Skin epidermis (tissue), 12 donors: ENCODE data around the gene MAP7.
"Not testable (repeated sequence)": the region's sequence is repeated elsewhere in the genome, so short reads cannot be mapped to it uniquely, and the experiment has no call there.

Experiments
- H3K27ac ChIP-seq, 21 experiments: fragments of 200-600 bp; sonication (generic) in 11 of 21; one replicate each; pipeline ENCODE4 v1.5.0; 2020; ENCODE audit warnings: mild to moderate bottlenecking in 3 of 21, inconsistent platforms in 2 of 21, moderate library complexity in 2 of 21
- H3K4me3 ChIP-seq, 7 experiments: fragments of 200-600 bp; sonication (generic) in 2 of 7; one replicate each; pipeline ENCODE4 v1.5.0; 2020; ENCODE audit warnings: inconsistent platforms in 2 of 7, mild to moderate bottlenecking in 2 of 7, moderate library complexity in 1 of 7

Gene MAP7

DNA sequence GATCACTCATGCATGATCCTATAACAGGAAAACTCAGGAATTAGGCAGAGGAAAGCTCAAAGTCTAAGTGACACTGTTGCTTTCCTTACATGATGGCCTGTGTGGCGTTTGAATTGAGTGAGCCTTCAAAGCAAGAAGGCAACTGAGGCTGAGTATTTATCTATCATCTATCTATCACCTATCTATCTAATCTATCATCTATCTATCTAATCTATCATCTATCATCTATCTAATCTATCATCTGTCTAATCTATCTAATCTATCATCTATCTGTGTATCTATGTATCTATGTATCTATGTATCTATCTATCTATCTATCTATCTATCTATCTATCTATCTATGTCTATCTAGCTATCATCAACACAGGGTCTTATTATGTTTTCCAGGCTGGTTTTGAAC is 218.8 kb downstream of the MAP7 start:
- H3K4me3 ChIP-seq, result no peak overlapping the region

DNA sequence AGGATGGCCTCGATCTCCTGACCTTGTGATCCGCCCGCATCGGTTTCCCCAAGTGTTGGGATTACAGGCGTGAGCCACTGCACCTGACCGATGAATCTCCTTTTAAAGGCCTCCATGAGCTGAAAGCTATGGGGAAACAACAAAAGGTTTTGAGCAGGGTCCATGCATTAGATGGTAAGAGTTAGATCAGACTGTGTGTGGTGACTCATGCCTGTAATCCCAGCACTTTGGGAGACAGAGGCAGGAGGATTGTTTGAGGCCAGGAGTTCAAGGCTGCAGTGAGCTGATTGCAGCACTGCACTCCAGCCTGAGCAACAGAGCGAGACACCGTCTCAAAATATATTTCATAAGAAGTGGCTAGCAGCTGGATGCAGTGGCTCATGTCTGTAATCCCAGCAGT is 219.6 kb downstream of the MAP7 start:
- H3K4me3 ChIP-seq, result no peak overlapping the region
- no peak overlapping the region for H3K27ac ChIP-seq

More for the DNA sequence above, 218.8 kb downstream of the MAP7 start:
- no peak overlapping the region for H3K27ac ChIP-seq

DNA sequence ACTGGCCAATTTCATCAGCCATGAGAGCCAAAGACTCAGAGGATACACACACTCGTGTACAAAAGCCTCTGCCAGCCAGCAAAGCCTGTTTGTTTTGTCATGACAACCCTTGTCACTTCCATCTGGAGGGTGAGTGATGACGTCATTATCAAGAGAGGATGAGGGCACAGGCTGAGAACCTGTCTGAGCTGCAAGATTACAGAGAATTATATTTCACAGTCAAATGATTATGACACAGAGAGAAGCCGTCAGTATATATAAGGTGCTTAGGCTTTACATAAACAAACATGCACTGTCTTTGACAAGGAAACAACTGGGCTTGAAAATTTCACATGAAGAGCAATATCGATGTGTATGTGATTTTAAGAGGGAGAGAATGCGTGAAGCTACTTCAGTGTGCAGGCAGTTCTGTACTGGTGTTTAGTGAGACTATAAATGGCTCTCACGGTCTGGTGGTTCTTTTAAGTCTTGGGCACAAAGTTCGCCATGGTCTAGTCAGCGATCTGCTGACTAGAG is 224.1 kb downstream of the MAP7 start:
- Histone ChIP-seq H3K4me3 (no peak overlapping the region), H3K27ac (no peak overlapping the region)

DNA sequence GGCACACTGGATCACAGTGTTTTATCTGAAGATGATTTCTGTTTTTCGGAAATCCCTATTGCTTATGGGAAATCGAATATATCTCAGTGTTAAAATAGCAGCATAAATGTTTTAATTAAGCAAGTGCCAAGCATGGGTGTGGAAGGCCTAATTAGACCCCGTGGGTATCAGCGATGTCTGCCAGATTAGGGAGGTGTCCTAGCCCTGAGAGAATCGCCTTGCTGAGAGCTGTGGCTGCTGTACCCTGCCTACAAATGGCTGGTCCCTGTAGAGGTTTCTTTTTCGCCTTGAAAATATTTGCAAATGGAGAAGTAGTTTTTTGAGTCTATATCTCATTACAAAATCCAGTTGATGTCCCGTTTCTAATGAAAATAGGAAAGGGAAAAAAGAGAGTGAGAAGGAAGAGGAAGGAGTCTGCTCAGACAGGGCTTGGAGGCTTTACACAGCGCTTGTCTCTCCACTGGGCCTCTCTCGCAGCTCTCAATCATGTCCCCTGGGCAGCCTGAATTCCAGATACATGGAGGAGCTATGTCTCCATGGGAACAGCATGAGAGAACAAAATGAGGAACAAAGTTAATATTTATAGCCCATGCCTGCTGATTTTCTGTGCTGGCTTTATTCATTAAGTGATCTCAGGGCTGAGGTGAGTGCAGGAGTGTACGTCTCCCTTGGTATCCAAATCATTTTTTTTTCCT is 225.4 kb downstream of the MAP7 start:
- Histone ChIP-seq H3K4me3 (no peak overlapping the region), H3K27ac (no peak overlapping the region)

DNA sequence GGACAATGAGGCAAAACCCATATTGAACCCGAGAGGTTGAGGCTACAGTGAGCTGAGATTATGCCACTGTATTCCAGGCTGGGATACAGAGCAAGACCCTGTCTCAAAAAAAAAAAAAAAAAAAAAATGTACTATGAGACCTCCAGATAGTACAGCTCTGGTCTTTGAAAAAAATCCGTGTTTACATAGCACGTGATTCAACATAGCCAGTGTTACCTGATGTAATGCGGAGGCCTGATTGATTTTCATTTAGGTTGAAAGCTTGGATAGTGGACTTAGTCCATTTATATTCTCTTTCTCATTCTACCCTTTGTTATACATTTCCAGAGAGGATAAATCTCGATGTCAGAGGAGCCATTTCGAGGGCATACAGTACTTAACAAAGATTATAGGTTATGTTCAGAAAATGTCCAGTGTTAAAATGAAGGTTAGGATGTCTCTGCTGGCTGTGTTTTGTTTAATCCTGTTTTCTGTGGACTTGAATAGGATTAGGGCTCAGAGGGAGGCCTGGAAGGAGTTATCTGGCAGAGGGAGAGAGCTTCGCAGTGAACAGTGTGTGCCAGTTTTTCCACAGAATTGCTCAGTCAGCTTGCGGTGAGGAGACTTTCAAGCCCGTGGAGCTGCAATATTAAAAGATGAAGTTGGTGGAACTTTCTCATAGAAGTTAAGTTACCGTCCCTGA is 226.7 kb downstream of the MAP7 start:
- no peak overlapping the region for H3K4me3 ChIP-seq
- H3K27ac ChIP-seq, result peak overlapping the region in 1 of 21 experiments; percentile 47

DNA sequence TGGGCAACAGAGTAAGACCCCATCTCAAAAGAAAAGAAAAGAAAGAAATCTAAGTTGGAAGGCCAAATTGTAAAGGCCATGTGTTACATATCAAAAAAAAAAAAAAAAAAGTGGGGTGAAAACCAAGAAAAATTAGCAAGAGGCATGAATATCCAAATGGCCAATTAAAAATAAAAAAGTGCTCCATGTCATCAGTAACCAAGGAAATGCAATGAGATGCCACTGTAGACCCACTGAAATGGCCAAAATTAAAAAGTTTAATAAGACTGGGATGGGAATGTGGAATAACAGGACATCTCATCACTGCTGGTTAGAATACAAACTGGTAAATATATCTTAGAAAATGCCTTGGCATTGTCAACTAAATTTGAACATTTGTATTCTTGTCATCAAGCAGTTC is 230.5 kb downstream of the MAP7 start:
- Histone ChIP-seq H3K27ac (no peak overlapping the region), H3K4me3 (no peak overlapping the region)

DNA sequence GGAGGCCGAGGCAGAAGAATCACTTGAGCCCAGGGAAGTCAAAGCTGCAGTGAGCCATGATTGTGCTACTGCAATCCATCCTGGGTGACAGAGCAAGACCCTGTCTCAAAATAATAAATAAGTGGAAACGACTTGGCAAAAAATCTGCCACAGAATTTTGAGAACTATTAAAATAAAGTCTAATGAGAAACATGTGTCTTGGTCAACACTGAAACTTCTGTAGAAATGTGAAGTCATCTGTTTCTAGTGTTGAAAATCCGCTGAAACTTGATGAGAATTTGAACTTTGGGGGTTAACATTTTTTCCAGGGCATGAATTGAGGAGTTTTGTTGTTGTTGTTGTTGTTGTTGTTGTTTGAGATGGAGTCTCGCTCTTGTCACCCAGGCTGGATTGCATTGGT is 231.5 kb downstream of the MAP7 start:
- no peak overlapping the region for H3K4me3 ChIP-seq
- H3K27ac ChIP-seq, result peak overlapping the region in 1 of 21 experiments; percentile 8

DNA sequence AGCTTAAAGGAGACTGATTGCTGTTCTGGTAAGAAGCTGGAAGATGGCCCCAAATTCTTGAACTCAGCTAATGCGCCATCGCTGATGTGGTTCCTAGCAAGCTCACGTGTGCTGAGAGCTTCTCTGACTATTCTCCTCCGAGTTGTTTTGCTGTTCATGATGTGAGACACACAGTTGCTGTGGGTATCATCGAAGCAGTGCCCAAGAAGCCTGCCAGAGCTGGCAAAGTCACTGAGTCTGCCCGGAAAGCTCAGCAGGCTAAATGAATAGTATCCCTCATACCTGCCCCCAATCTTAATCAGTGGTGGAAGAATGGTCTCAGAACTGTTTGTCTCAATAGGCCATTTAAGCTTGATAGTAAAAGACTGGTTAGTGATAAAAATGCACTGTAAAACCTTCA is 232.3 kb downstream of the MAP7 start:
- Histone ChIP-seq H3K27ac (no peak overlapping the region), H3K4me3 (no peak overlapping the region)

DNA sequence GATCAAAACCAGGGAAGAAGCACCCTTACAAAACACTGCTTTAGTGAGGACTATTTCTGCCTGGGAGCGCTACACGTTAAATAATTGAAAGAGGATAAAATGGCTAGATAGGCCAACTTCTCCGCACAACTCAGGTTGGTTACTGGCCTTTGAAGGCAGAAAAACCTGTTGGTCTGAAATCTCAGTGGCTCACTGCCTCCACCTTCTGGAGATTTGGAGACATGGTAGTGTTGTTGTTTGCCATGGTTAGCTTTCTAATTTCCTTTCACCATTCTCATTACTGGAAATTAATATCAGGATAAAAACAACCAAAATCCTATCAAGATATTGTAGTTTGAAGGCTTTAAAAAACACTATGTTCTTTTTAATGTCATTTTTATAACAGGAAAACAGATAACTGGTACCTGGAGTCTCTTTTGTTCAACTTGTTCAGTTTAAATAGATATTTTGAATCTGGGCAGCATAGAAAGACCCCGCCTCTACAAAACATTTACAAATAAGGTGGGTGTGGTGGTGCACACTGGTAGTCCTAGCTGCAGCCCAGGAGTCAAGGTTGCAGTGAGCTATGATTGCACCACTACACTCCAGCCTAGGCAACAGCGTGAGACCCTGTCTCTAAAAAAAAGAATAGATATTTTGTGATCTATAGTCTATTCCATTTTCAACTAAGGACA is 233.1 kb downstream of the MAP7 start:
- Histone ChIP-seq H3K27ac (no peak overlapping the region), H3K4me3 (no peak overlapping the region)

DNA sequence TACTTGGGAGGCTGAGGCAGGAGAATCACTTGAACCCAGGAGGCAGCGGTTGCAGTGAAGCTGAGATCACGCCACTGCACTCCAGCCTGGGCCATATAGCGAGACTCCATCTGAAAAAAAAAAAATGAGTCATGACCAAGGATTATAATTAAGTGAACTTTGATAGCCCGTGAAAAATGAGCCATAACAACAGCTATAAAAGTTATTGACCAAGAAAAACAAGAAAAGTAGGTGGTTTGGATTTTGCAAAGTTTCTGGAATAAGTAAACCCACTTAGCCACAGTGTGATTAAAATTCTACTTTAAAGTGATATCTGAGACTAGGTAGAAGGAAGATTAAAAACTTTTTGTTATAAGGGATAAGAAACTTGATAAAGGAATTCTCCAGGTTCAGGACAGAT is 234.6 kb downstream of the MAP7 start:
- H3K27ac ChIP-seq, result no peak overlapping the region

DNA sequence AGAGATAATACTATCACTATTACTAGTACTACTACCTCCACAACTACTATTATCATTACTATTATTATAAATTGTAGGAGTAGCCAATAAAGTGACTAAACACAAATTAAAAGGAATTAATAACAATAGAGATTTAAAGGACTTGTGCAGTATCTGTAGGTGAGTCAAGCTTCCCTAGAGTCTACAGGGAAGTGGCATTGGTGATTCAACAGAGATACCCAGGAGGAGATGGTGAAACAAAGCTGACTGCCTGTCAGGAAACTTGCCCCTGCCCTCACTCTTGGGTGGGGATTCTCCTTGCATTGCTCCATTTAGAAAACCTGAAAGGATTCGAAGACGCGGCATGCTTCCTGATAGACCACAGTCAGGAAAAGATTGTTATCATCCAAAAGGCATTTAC is 237.2 kb downstream of the MAP7 start:
- Histone ChIP-seq H3K27ac (no peak overlapping the region), H3K4me3 (no peak overlapping the region)

More for the DNA sequence above, 234.6 kb downstream of the MAP7 start:
- H3K4me3 ChIP-seq, result no peak overlapping the region

DNA sequence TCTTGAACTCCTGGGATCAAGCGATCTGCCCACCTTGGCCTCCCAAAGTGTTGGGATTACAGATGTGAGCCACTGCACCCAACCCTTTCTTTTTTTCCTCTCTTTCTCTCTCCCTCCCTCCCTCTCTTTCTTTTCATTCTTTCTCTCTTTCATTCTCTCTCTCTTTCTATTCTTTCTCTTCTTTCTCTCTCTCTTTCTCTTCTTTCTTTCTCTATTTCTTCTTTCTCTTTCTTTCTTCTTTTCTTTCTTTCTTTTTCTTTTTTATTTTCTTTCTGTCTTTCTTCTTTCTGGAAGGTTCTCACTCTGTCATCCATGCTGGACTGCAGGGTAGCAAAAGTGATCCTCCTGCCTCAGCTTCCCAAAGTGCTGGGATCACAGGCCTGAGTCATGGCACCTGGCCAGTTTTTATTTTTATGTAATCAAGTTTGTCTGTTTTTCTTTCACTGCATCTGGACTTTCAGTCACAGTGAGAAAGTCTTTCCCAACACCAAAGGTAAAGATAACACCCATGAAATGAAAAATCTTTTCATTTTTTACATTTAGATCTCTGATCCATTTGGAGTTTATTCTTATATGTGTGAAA is 240.4 kb downstream of the MAP7 start:
- H3K4me3 ChIP-seq, result no peak overlapping the region
- H3K27ac ChIP-seq, result no peak overlapping the region

DNA sequence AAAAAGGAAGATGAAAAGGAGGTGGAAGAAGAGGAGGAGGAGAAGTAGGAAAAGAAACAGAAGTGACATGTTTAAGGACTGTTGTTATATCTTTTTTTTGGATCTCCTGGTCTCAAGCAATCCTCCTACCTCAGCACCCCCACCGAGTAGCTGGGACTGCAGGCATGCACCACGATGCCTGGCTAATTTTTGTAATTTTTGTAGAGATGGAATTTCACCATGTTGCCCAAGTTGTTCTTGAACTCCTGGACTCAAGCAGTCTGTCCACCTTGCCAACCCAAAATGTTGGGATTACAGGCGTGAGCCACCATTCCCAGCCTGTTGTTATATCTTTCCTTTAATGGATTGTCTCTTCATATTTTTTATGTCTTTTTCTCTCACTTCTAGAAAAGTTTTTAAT is 241.1 kb downstream of the MAP7 start:
- Histone ChIP-seq H3K27ac (no peak overlapping the region), H3K4me3 (no peak overlapping the region)

DNA sequence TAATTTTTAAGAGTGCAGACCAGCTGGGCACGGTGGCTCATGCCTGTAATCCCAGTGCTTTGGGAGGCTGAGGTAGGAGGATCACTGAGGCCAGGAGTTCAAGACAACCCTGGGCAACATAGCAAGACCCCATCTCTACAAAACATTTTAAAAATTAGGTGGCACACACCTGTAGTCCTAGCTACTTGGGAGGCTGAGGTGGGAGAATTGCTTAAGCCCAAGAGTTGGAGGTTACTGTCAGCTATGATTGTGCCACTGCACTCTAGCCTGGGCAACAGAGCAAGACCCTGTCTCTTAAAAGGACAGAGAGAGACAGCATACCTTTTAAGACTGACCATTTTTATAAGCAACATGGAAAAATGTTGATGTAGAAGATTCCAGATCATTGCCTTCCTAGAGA is 241.8 kb downstream of the MAP7 start:
- H3K4me3 ChIP-seq, H3K27ac ChIP-seq: not testable (repeated sequence)

DNA sequence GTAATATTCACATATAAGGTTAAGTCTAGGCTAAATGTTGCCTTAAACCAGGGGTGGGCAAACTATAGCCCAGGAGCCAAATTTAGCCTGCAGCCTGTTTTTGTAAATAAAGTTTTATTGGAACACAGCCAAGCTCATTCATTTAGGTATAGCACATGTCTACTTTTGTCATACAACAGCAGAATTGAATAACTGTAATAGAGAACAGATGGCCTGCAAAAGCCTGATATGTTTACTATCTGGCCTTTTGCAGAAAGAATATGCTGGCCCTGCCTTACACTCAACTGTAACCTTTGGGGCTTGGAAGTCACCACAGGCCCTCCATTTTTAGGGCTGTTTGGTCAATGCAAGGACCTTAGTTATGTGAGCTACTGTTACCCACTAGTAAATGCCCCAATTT is 242.9 kb downstream of the MAP7 start:
- Histone ChIP-seq H3K27ac (no peak overlapping the region), H3K4me3 (no peak overlapping the region)

DNA sequence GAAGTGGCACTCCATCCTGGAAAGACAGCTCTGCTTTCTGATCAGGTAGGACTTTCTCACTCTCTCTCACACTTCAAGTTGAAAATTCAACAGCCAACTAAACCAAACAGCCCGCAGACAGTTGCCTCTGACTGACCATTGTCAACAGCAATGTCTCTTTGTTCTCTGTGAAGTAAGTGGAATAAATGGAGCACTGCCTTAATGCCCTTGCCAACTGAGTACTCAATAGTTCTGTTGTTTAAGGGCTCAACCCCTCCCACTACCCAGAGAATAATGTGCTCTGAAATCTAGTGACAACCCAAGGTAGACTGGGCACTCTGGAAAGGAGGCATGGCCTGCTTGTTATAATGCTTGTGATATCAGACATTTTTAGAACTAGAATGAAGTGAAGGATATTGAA is 243.8 kb downstream of the MAP7 start:
- H3K4me3 ChIP-seq, result no peak overlapping the region
- H3K27ac ChIP-seq, result no peak overlapping the region

DNA sequence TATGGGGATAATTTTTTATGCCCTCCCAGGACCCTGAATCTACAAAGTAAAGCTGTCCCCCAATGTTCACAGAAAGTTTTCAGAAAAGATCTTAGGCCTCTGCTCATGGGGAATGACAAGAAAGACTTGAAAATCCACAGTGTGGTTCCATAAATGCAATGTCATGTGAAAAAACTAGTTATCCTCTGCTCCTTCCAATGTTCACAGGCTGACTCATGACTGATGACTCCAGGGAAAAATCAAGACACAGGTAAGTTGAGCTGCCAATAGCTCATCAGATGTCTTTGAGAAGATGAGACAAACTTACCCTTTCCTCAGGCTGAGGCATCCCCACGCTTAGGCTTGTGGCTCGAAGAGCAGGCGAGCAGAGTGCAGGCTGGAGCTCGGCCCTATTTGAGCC is 245.8 kb downstream of the MAP7 start:
- Histone ChIP-seq H3K4me3 (no peak overlapping the region), H3K27ac (no peak overlapping the region)

DNA sequence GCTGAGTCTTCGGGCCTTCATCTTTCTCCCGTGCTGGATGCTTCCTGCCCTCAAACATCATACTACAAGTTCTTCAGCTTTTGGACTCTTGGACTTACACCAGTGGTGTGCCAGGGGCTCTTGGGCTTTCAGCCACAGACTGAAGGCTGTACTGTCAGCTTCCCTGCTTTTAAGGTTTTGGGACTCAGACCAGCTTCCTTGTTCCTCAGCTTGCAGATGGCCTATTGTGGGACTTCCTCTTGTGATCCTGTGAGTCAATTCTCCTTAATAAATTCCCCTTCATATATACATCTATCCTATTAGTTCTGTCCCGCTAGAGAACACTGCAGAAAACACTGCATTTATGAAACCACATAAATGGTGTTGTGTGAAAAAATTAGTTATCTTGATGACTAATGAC is 246.7 kb downstream of the MAP7 start:
- Histone ChIP-seq H3K27ac (no peak overlapping the region), H3K4me3 (no peak overlapping the region)

DNA sequence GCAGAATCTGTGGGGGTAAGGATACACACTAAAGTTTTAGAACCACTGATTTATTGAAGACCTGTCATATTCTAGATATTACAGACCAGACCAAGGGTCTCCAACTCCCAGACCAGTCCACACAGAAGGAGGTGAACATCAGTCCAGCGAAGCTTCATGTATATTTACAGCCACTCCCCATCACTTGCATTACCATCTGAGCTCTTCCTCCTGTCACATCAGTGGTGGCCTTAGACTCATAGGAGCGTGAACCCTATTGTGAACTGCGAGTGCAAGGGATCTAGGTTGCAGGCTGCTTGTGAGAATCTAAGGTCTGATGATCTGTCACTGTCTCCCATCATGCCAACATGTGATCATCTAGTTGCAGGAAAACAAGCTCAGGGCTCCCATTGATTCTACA is 255.6 kb downstream of the MAP7 start:
- H3K4me3 ChIP-seq, result no peak overlapping the region
- H3K27ac ChIP-seq, result no peak overlapping the region
